Adrenal gland (tissue), 5 donors: ENCODE results near the gene GPAM.

Source experiments
- CTCF ChIP-seq, 6 experiments: fragments of 450-650 bp in 4 of 6; fragments of 200-600 bp in 2 of 6; sonication (generic) in 1 of 6; IDR thresholded peaks; 1 replicate in 5 of 6; 2 replicates in 1 of 6; pipeline versions ENCODE4 v1.5.1 to v1.8.0; 2016 to 2021; ENCODE audit warnings: antibody characterized with exemption in 6 of 6, mild to moderate bottlenecking in 2 of 6, moderate library complexity in 1 of 6
- POLR2A ChIP-seq, 2 donors: fragments of 450-650 bp; IDR thresholded peaks; one replicate each; pipeline ENCODE4 v1.6.1; 2017; ENCODE audit warnings: antibody characterized with exemption in 2 of 2, mild to moderate bottlenecking in 2 of 2, moderate library complexity in 1 of 2
- donor health status: DM: no; HTN: no; CAD: no.

DNA sequence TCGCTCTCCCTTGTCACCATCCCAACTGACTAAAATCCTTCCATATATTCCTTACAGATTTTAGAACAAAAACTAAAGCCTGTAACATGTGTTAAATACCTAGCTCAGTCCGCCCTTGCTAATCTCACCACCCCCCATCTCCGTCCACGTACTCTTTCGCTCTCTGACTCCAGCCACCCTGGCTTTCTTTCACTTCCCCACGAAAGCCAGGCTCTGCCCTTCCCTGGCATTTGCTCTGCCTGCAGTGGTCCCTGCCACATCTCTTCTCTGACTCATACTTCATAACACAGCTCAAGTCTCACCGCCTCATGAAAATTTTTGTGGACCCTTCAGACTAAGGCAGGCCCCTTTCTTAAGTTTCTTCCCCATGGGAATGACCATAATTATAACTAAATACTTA, 11.7 kb upstream of the GPAM start:
- TF ChIP-seq CTCF (IDR thresholded peaks at IDR 0.05) (no peak), POLR2A (IDR thresholded peaks at IDR 0.05) (no peak)
